Caco-2 (cell line): ENCODE data around the gene CIAO1. TPM values are rescaled to one million over a fixed set of nuclear protein-coding genes. Genes with fewer than 3 reads are reported as not detected.
A peak's percentile ranks its signal among the peaks of the same experiment; 100 is the strongest.

ENCODE experiments used
- BruUV-seq: library from RNA; stranded (reverse); fragments of 400-500 nt; replicated peaks from 2 replicates; lab custom pipeline; 2021; lab: Mats Ljungman, UMichigan
- CTCF ChIA-PET: fragments of 300-600 bp; sonication (Branson Sonifier 250); formaldehyde crosslinking; loops from one replicate; lab custom pipeline; 2022; ENCODE audit warnings: antibody characterized with exemption; lab: Charles Lee
- POLR2A ChIA-PET: fragments of 300-600 bp; sonication (Branson Sonifier 250); formaldehyde crosslinking; loops from one replicate; lab custom pipeline; 2022; ENCODE audit warnings: antibody characterized with exemption; lab: Charles Lee
- DNase-seq, 2 experiments: peaks; one replicate each; pipeline versions ENCODE4 v3.0.0 to v3.0.0-alpha.2; 2020 to 2022
- H3K27me3 ChIP-seq: replicated peaks from 2 replicates; pipeline ENCODE4 v1.6.0; 2011; ENCODE audit warnings: low read length; ENCODE audit not compliant: control insufficient read depth, insufficient read depth
- H3K36me3 ChIP-seq: 2 replicates; pipeline ENCODE4 v1.5.1; 2011; ENCODE audit warnings: low read length; ENCODE audit not compliant: control insufficient read depth, insufficient read depth
- H3K4me1 ChIP-seq: fragments of 250-450 bp; sonication (Bioruptor Pico); 2 replicates; pipeline ENCODE4 v1.5.1; 2020; ENCODE audit warnings: mild to moderate bottlenecking
- H3K4me3 ChIP-seq: 2 replicates; pipeline ENCODE4 v1.5.1; 2011; ENCODE audit warnings: low read depth, mild to moderate bottlenecking, control low read depth, low read length
- H3K9me3 ChIP-seq: fragments of 250-450 bp; sonication (Bioruptor Pico); 2 replicates; pipeline ENCODE4 v1.5.1; 2020; ENCODE audit warnings: mild to moderate bottlenecking, moderate library complexity
- H3K27ac Mint-ChIP-seq: one replicate; pipeline ENCODE4 v1.8.0; 2022; ENCODE audit warnings: mixed read lengths; ENCODE audit not compliant: unreplicated experiment
- H3K27me3 Mint-ChIP-seq: one replicate; pipeline ENCODE4 v1.8.0; 2022; ENCODE audit warnings: mixed read lengths; ENCODE audit not compliant: insufficient read depth, unreplicated experiment
- H3K36me3 Mint-ChIP-seq: one replicate; pipeline ENCODE4 v1.8.0; 2022; ENCODE audit warnings: mild to moderate bottlenecking, mixed read lengths; ENCODE audit not compliant: insufficient read depth, unreplicated experiment
- H3K4me1 Mint-ChIP-seq: one replicate; pipeline ENCODE4 v1.8.0; 2022; ENCODE audit warnings: low read depth, mixed read lengths; ENCODE audit not compliant: unreplicated experiment
- H3K4me3 Mint-ChIP-seq: one replicate; pipeline ENCODE4 v1.8.0; 2022; ENCODE audit warnings: mild to moderate bottlenecking, moderate library complexity, mixed read lengths; ENCODE audit not compliant: unreplicated experiment
- H3K9me3 Mint-ChIP-seq: one replicate; pipeline ENCODE4 v1.8.0; 2022; ENCODE audit warnings: mixed read lengths; ENCODE audit not compliant: unreplicated experiment
- intact Hi-C: fragments of 100-400 bp; cut with micrococcal nuclease; formaldehyde crosslinking; loops from one replicate; pipeline ENCODE4 v1.10.0; 2022; ENCODE audit not compliant: unreplicated experiment
- total RNA-seq: library from RNA; stranded (reverse); gene quantifications from 2 replicates; pipeline ENCODE4 v1.2.3, GENCODE V29; 2022
- TF ChIP-seq, protein P1 (sequence below), 2 experiments: fragments of 200-600 bp in 1 of 2; IDR thresholded peaks; 1 replicate in 1 of 2; 2 replicates in 1 of 2; pipeline versions ENCODE4 v1.5.1 to v1.8.0; 2011 to 2022; ENCODE audit warnings: antibody characterized with exemption in 1 of 2, control low read depth in 1 of 2, inconsistent platforms in 1 of 2, low read depth in 1 of 2, low read length in 1 of 2, mild to moderate bottlenecking in 1 of 2, moderate library complexity in 1 of 2; ENCODE audit not compliant: insufficient read depth in 1 of 2, severe bottlenecking in 1 of 2, unreplicated experiment in 1 of 2

CIAO1 gene
- total RNA-seq, 1 experiment from 2014 or later, result 97.9 TPM

DNA sequence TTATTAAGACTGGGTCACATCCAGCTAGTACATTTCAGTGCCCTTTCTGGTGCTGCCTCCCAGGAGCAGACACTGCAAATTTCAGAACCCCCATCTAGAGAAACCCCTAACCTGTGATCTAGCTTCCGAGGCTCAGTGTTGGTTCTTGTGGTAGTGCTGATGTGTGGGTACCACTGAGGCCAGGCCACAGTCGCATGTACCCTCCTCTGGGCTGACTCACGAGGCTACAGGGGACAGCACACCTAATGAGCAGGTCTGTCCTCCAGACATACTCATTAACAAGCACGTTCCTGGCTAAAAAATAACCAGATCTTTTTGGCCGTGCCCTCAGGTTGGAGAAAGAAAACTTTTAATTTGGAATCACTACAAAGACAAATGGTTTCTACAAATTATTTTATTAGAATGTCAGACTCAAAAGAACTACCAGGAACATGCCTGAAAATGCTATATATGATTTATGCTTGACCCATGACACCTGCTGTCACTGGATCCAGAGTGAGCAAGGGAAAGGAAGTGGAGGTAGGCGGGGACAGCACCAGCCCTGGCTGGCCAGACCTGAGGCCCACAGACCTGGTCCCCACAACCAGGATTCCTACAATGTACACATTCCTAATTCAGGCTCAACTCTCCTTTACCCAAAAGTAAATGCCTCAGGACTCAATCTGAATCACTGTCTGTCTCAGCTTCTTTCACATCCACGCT lies 8.5 kb downstream of the CIAO1 start:
- BruUV-seq, result TSS peak; percentile 42
- POLR2A ChIA-PET, result no interaction called here

GRCh38 chr2:96276787-96277499 lies 10.9 kb downstream of the CIAO1 start:
- no peak overlapping the region for H3K4me3 ChIP-seq
- BruUV-seq, result no TSS peak
- intact Hi-C loops, result no loop called here
- POLR2A ChIA-PET, result no interaction called here
- no peaks in the 10 kb centered on the region for H3K4me1 Mint-ChIP-seq
- H3K4me1 ChIP-seq, result no peaks in the 10 kb centered on the region
- no peak for DNase-seq
- no peaks in the 10 kb centered on the region for H3K9me3 Mint-ChIP-seq
- H3K27me3 ChIP-seq, result no peaks in the 10 kb centered on the region
- TF ChIP-seq, protein P1, sequence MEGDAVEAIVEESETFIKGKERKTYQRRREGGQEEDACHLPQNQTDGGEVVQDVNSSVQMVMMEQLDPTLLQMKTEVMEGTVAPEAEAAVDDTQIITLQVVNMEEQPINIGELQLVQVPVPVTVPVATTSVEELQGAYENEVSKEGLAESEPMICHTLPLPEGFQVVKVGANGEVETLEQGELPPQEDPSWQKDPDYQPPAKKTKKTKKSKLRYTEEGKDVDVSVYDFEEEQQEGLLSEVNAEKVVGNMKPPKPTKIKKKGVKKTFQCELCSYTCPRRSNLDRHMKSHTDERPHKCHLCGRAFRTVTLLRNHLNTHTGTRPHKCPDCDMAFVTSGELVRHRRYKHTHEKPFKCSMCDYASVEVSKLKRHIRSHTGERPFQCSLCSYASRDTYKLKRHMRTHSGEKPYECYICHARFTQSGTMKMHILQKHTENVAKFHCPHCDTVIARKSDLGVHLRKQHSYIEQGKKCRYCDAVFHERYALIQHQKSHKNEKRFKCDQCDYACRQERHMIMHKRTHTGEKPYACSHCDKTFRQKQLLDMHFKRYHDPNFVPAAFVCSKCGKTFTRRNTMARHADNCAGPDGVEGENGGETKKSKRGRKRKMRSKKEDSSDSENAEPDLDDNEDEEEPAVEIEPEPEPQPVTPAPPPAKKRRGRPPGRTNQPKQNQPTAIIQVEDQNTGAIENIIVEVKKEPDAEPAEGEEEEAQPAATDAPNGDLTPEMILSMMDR (IDR thresholded peaks at IDR 0.05; ENCODE audit: insufficient read depth in 1 of 2, low read depth in 1 of 2, low read length in 1 of 2, severe bottlenecking in 1 of 2, unreplicated experiment in 1 of 2), result no peak
- no peaks in the 10 kb centered on the region for H3K9me3 ChIP-seq
- H3K27me3 Mint-ChIP-seq, result no peaks in the 10 kb centered on the region
- H3K36me3 Mint-ChIP-seq, result peaks cover 92% of the 10 kb centered on the region
- H3K27ac Mint-ChIP-seq, result no peak overlapping the region
- no peak overlapping the region for H3K4me3 Mint-ChIP-seq
- CTCF ChIA-PET, result no interaction called here
- H3K36me3 ChIP-seq, result peaks cover 17% of the 10 kb centered on the region

More for the DNA sequence above, 8.5 kb downstream of the CIAO1 start:
- H3K9me3 ChIP-seq, result no peaks in the 10 kb centered on the region
- TF ChIP-seq, protein P1 (IDR thresholded peaks at IDR 0.05; ENCODE audit: insufficient read depth in 1 of 2, low read depth in 1 of 2, low read length in 1 of 2, severe bottlenecking in 1 of 2, unreplicated experiment in 1 of 2), result no peak
- intact Hi-C loops, result no loop called here
- no peaks in the 10 kb centered on the region for H3K27me3 ChIP-seq
- H3K27me3 Mint-ChIP-seq, result no peaks in the 10 kb centered on the region
- CTCF ChIA-PET, result no interaction called here
- no peak for DNase-seq
- H3K4me3 ChIP-seq, result no peak overlapping the region
- H3K4me1 Mint-ChIP-seq, result no peaks in the 10 kb centered on the region
- H3K36me3 Mint-ChIP-seq, result peaks cover 91% of the 10 kb centered on the region
- no peaks in the 10 kb centered on the region for H3K4me1 ChIP-seq
- no peak overlapping the region for H3K4me3 Mint-ChIP-seq
- H3K9me3 Mint-ChIP-seq, result no peaks in the 10 kb centered on the region
- no peak overlapping the region for H3K27ac Mint-ChIP-seq
- peaks cover 14% of the 10 kb centered on the region for H3K36me3 ChIP-seq

GRCh38 chr2:96287273-96287856 lies 21.3 kb downstream of the CIAO1 start:
- H3K4me3 Mint-ChIP-seq, result no peak overlapping the region
- BruUV-seq, result no TSS peak
- intact Hi-C loops, result no loop called here
- peaks cover 16% of the 10 kb centered on the region for H3K36me3 ChIP-seq
- H3K4me3 ChIP-seq, result no peak overlapping the region
- no peaks in the 10 kb centered on the region for H3K27me3 ChIP-seq
- no peaks in the 10 kb centered on the region for H3K4me1 ChIP-seq
- H3K4me1 Mint-ChIP-seq, result no peaks in the 10 kb centered on the region
- CTCF ChIA-PET, result no interaction called here
- H3K9me3 Mint-ChIP-seq, result no peaks in the 10 kb centered on the region
- no peaks in the 10 kb centered on the region for H3K27me3 Mint-ChIP-seq
- DNase-seq, result no peak
- peaks cover 88% of the 10 kb centered on the region for H3K36me3 Mint-ChIP-seq
- no peak overlapping the region for H3K27ac Mint-ChIP-seq
- POLR2A ChIA-PET, result no interaction called here
- H3K9me3 ChIP-seq, result no peaks in the 10 kb centered on the region
- TF ChIP-seq, protein P1 (IDR thresholded peaks at IDR 0.05; ENCODE audit: insufficient read depth in 1 of 2, low read depth in 1 of 2, low read length in 1 of 2, severe bottlenecking in 1 of 2, unreplicated experiment in 1 of 2), result no peak
